Measurements from ENCODE around the gene SLC24A2.

Gene SLC24A2

DNA sequence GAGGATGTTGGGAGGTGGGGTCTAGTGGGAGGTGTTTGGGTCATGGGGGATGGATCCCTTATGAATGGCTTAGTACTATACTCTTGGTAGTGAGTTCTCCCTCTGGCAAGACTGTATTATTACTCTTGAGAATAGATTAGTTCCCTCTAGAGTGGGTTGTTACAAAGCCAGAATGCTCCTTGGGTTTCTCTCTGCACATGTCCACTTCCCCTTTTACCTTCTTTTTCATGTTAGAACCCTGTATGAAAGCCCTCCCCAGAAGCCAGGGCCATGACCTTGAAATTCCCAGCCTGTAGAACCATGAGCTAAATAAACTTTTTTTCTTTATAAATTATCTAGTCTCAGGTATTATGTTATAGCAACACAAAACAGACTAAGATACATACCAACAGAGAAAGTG lies 31.1 kb downstream of the SLC24A2 start:
- no peak for DNase-seq

GRCh38 chr9:19754921-19755320 lies 33.9 kb downstream of the SLC24A2 start:
- DNase-seq, result no peak

DNA sequence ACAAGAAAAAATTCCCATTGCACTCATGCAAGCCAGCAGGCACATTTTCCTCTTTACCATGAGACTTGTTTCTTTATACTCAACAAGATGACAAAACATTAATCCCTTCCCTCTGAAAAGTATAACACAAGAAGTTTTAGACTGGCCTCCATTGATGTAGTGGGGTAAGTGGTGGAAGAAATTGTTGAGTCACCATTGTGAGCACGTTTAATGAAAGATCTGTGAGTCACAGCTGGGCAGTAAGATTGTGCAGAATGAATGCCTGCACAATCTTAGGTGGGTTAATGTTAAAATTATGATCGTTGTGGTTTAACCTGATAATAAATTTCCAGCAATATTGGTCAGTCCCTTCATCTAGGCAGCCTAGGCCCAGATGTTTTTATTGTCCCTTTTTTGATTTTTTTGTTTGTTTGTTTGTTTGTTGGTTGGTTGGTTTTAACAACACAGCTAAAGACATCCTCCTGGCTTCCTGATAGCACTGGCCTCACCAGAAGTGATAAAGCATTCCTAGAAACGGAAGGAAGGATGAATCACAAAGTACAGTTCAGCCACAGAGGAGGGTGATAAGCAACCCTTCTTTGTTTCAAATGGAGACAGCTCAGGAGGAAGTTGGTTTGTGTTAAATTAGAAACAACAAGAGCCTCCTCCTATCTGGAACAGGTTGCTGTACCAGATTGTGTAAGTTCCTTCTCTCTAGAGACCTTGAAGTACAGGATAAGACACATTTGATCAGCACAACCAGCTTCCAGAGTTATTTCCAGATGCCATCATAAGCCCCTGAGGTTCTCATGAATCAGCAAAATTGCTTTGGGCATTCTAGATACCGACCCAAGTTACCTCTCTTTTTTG lies 40.3 kb downstream of the SLC24A2 start:
- DNase-seq, result no peak

DNA sequence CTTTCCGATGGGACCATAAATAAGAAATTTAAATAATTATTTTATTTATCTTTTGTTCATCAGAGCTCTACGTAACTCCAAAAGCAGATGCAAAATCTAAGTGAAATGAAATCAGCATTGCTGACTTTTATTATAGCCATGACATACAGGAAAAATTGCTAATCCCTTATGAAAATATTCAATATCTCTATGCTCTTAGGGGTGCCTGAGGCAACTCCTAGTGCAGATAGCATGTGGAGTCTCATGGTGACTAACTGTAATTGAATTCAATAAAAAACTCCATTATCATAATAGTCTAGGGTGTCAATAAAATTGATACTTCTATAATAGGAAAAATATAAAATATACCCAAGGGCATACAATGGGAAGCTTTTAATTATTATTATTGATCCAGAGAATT lies 42.6 kb downstream of the SLC24A2 start:
- no peak for DNase-seq

DNA sequence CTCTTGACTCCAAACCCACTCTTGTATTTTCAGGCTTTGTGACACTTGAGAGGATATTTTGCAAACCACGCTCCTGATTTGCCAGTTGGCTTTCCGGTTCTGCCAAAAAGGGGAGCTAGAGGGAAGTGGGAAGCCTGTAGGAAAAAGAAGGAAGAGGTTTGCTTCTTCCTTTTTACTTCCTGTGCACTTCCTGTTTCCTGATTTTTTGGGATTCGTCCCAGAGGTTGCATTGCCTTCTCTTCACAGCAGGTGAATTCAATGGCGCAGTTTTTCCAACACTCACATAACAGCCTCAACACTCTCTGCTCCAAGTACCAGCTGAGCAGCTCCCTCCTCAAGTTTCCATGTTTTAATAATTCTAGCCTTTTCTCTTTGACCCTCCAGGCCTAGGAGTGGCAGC lies 47.7 kb downstream of the SLC24A2 start:
- DNase-seq, result no peak
